Measurements from ENCODE around the gene CMTM8. TPM values are rescaled to one million over a fixed set of nuclear protein-coding genes. Genes with fewer than 3 reads are reported as not detected.

Gene CMTM8
- total RNA-seq, 1 donor from 2014 or later = not detected

GRCh38 chr3:32243519-32243918 is 5.0 kb downstream of the CMTM8 start:
- H3K27me3 ChIP-seq (ENCODE audit: control insufficient read depth in 3 of 3, insufficient read depth in 3 of 3, low read length in 3 of 3) = peaks cover 0 to 13% (median 9%) of the 10 kb centered on the region in 3 donors

GRCh38 chr3:32245200-32245599 is 6.7 kb downstream of the CMTM8 start:
- peaks cover 0 to under 1% (median 0%) of the 10 kb centered on the region in 3 donors for H3K4me1 ChIP-seq (ENCODE audit: control insufficient read depth in 3 of 3, insufficient read depth in 3 of 3, low read length in 3 of 3)
- no peak overlapping the region for H3K9ac ChIP-seq (ENCODE audit: low read depth in 1 of 3, low read length in 3 of 3)
- H3K9me3 ChIP-seq (ENCODE audit: control insufficient read depth in 3 of 3, low read length in 3 of 3) = no peaks in the 10 kb centered on the region
- H3K4me3 ChIP-seq (ENCODE audit: low read length in 3 of 3) = no peak overlapping the region
- H3K27ac ChIP-seq (ENCODE audit: low read depth, low read length) = no peak overlapping the region
- H3K36me3 ChIP-seq (ENCODE audit: control insufficient read depth in 3 of 3, insufficient read depth in 3 of 3, low read length in 3 of 3) = no peaks in the 10 kb centered on the region
- H3K27me3 ChIP-seq (ENCODE audit: control insufficient read depth in 3 of 3, insufficient read depth in 3 of 3, low read length in 3 of 3) = peaks cover 0 to 3% (median 0%) of the 10 kb centered on the region in 3 donors

More at GRCh38 chr3:32243519-32243918, 5.0 kb downstream of the CMTM8 start:
- Histone ChIP-seq H3K4me3 (ENCODE audit: low read length in 3 of 3) (no peak overlapping the region), H3K27ac (ENCODE audit: low read depth, low read length) (no peak overlapping the region), H3K9me3 (ENCODE audit: control insufficient read depth in 3 of 3, low read length in 3 of 3) (no peaks in the 10 kb centered on the region), H3K9ac (ENCODE audit: low read depth in 1 of 3, low read length in 3 of 3) (no peak overlapping the region), H3K36me3 (ENCODE audit: control insufficient read depth in 3 of 3, insufficient read depth in 3 of 3, low read length in 3 of 3) (no peaks in the 10 kb centered on the region), H3K4me1 (ENCODE audit: control insufficient read depth in 3 of 3, insufficient read depth in 3 of 3, low read length in 3 of 3) (peaks cover 6 to 7% (median 6%) of the 10 kb centered on the region in 3 donors)

DNA sequence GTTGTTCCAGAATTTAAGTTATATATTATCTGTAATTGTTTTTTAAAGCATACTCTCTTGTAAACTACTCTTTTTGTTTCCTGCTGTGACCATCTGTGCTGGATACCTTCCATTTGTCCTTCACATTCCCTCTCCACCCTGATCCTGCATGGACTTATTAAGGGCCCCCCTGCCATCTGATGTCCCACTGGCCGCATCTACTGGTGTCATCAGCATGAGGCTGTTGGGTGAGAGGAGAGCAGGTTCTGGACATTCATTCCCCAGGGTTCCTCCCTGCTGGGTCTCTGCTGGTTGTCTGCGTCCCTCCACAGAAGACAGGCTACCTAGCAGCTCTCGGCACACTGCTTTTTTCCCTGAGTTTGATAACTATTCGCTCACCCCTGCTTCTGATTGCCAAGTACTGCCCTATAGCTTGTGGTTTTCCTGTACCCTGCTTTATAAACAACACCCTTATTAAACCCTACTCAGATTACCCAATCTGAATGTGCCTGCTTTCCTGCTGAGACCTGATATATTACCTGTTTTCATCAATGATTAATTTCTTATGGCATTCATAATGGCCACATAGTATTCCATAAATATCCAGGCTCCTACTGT is 7.7 kb downstream of the CMTM8 start:
- Histone ChIP-seq H3K36me3 (ENCODE audit: control insufficient read depth in 3 of 3, insufficient read depth in 3 of 3, low read length in 3 of 3) (no peaks in the 10 kb centered on the region), H3K4me3 (ENCODE audit: low read length in 3 of 3) (no peak overlapping the region), H3K27ac (ENCODE audit: low read depth, low read length) (no peak overlapping the region), H3K4me1 (ENCODE audit: control insufficient read depth in 3 of 3, insufficient read depth in 3 of 3, low read length in 3 of 3) (no peaks in the 10 kb centered on the region), H3K27me3 (ENCODE audit: control insufficient read depth in 3 of 3, insufficient read depth in 3 of 3, low read length in 3 of 3) (no peaks in the 10 kb centered on the region), H3K9me3 (ENCODE audit: control insufficient read depth in 3 of 3, low read length in 3 of 3) (no peaks in the 10 kb centered on the region), H3K9ac (ENCODE audit: low read depth in 1 of 3, low read length in 3 of 3) (no peak overlapping the region)

GRCh38 chr3:32249184-32249782 is 10.8 kb downstream of the CMTM8 start:
- Histone ChIP-seq H3K4me3 (ENCODE audit: low read length in 3 of 3) (no peak overlapping the region), H3K36me3 (ENCODE audit: control insufficient read depth in 3 of 3, insufficient read depth in 3 of 3, low read length in 3 of 3) (no peaks in the 10 kb centered on the region), H3K27ac (ENCODE audit: low read depth, low read length) (no peak overlapping the region), H3K9ac (ENCODE audit: low read depth in 1 of 3, low read length in 3 of 3) (no peak overlapping the region), H3K27me3 (ENCODE audit: control insufficient read depth in 3 of 3, insufficient read depth in 3 of 3, low read length in 3 of 3) (no peaks in the 10 kb centered on the region), H3K4me1 (ENCODE audit: control insufficient read depth in 3 of 3, insufficient read depth in 3 of 3, low read length in 3 of 3) (no peaks in the 10 kb centered on the region), H3K9me3 (ENCODE audit: control insufficient read depth in 3 of 3, low read length in 3 of 3) (no peaks in the 10 kb centered on the region)

- H3K9ac ChIP-seq (ENCODE audit: low read depth in 1 of 3, low read length in 3 of 3) = no peak overlapping the region
Measured at GRCh38 chr3:32254268-32254667, 15.8 kb downstream of the CMTM8 start.

GRCh38 chr3:32255345-32255744 is 16.9 kb downstream of the CMTM8 start:
- no peak overlapping the region for H3K4me3 ChIP-seq (ENCODE audit: low read length in 3 of 3)
- no peaks in the 10 kb centered on the region for H3K27me3 ChIP-seq (ENCODE audit: control insufficient read depth in 3 of 3, insufficient read depth in 3 of 3, low read length in 3 of 3)
- H3K36me3 ChIP-seq (ENCODE audit: control insufficient read depth in 3 of 3, insufficient read depth in 3 of 3, low read length in 3 of 3) = no peaks in the 10 kb centered on the region
- no peak overlapping the region for H3K9ac ChIP-seq (ENCODE audit: low read depth in 1 of 3, low read length in 3 of 3)
- no peak overlapping the region for H3K27ac ChIP-seq (ENCODE audit: low read depth, low read length)
- H3K9me3 ChIP-seq (ENCODE audit: control insufficient read depth in 3 of 3, low read length in 3 of 3) = no peaks in the 10 kb centered on the region
- no peaks in the 10 kb centered on the region for H3K4me1 ChIP-seq (ENCODE audit: control insufficient read depth in 3 of 3, insufficient read depth in 3 of 3, low read length in 3 of 3)

More at GRCh38 chr3:32254268-32254667, 15.8 kb downstream of the CMTM8 start:
- Histone ChIP-seq H3K9me3 (ENCODE audit: control insufficient read depth in 3 of 3, low read length in 3 of 3) (no peaks in the 10 kb centered on the region), H3K27me3 (ENCODE audit: control insufficient read depth in 3 of 3, insufficient read depth in 3 of 3, low read length in 3 of 3) (no peaks in the 10 kb centered on the region), H3K27ac (ENCODE audit: low read depth, low read length) (no peak overlapping the region), H3K4me3 (ENCODE audit: low read length in 3 of 3) (no peak overlapping the region), H3K4me1 (ENCODE audit: control insufficient read depth in 3 of 3, insufficient read depth in 3 of 3, low read length in 3 of 3) (no peaks in the 10 kb centered on the region), H3K36me3 (ENCODE audit: control insufficient read depth in 3 of 3, insufficient read depth in 3 of 3, low read length in 3 of 3) (no peaks in the 10 kb centered on the region)

DNA sequence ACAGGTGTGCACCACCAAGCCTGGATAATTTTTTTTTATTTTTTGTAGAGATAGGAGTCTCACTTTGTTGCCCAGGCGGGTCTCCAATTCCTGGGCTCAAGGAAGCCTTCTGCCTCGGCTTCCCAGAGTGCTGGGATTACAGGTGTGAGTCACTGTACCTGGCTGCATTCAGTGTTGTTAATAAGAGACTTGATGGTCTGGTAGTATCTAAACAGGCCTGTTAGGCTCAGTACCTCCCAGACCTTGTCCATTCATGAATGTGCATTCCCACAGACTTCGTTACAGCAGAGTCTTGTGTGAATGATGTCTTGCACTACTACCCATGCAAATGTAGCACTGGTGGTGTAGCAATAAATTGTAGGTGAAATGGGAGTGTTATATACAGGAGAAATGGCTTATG is 17.7 kb downstream of the CMTM8 start:
- no peaks in the 10 kb centered on the region for H3K27me3 ChIP-seq (ENCODE audit: control insufficient read depth in 3 of 3, insufficient read depth in 3 of 3, low read length in 3 of 3)

DNA sequence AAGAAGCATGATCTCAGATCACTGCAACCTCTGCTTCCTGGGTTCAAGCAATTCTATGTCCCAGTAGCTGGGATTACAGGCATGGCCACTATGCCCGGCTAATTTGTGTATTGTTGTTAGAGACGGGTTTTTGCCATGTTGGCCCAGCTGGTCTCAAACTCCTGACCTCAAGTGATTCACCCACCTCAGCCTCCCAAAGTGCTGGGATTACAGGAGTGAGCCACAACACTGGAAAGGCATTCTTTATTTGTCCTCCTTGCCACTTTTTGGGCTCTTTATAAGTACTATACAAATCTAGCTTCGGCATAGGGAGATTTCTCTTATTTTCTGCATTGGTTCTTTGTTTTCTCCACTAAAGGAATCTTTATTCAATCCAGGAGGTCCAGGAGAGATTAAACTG is 18.6 kb downstream of the CMTM8 start:
- H3K27me3 ChIP-seq (ENCODE audit: control insufficient read depth in 3 of 3, insufficient read depth in 3 of 3, low read length in 3 of 3) = no peaks in the 10 kb centered on the region
- no peaks in the 10 kb centered on the region for H3K36me3 ChIP-seq (ENCODE audit: control insufficient read depth in 3 of 3, insufficient read depth in 3 of 3, low read length in 3 of 3)
- H3K9me3 ChIP-seq (ENCODE audit: control insufficient read depth in 3 of 3, low read length in 3 of 3) = no peaks in the 10 kb centered on the region
- H3K4me3 ChIP-seq (ENCODE audit: low read length in 3 of 3) = no peak overlapping the region
- H3K4me1 ChIP-seq (ENCODE audit: control insufficient read depth in 3 of 3, insufficient read depth in 3 of 3, low read length in 3 of 3) = no peaks in the 10 kb centered on the region
- H3K27ac ChIP-seq (ENCODE audit: low read depth, low read length) = no peak overlapping the region
- H3K9ac ChIP-seq (ENCODE audit: low read depth in 1 of 3, low read length in 3 of 3) = no peak overlapping the region

More for the DNA sequence above, 17.7 kb downstream of the CMTM8 start:
- Histone ChIP-seq H3K27ac (ENCODE audit: low read depth, low read length) (no peak overlapping the region), H3K9me3 (ENCODE audit: control insufficient read depth in 3 of 3, low read length in 3 of 3) (no peaks in the 10 kb centered on the region), H3K36me3 (ENCODE audit: control insufficient read depth in 3 of 3, insufficient read depth in 3 of 3, low read length in 3 of 3) (no peaks in the 10 kb centered on the region), H3K4me3 (ENCODE audit: low read length in 3 of 3) (no peak overlapping the region), H3K9ac (ENCODE audit: low read depth in 1 of 3, low read length in 3 of 3) (no peak overlapping the region), H3K4me1 (ENCODE audit: control insufficient read depth in 3 of 3, insufficient read depth in 3 of 3, low read length in 3 of 3) (no peaks in the 10 kb centered on the region)

- H3K27ac ChIP-seq (ENCODE audit: low read depth, low read length) = no peak overlapping the region
- no peak overlapping the region for H3K9ac ChIP-seq (ENCODE audit: low read depth in 1 of 3, low read length in 3 of 3)
- H3K4me1 ChIP-seq (ENCODE audit: control insufficient read depth in 3 of 3, insufficient read depth in 3 of 3, low read length in 3 of 3) = no peaks in the 10 kb centered on the region
- H3K4me3 ChIP-seq (ENCODE audit: low read length in 3 of 3) = no peak overlapping the region
- no peaks in the 10 kb centered on the region for H3K27me3 ChIP-seq (ENCODE audit: control insufficient read depth in 3 of 3, insufficient read depth in 3 of 3, low read length in 3 of 3)
- H3K9me3 ChIP-seq (ENCODE audit: control insufficient read depth in 3 of 3, low read length in 3 of 3) = no peaks in the 10 kb centered on the region
- H3K36me3 ChIP-seq (ENCODE audit: control insufficient read depth in 3 of 3, insufficient read depth in 3 of 3, low read length in 3 of 3) = no peaks in the 10 kb centered on the region
Measured at GRCh38 chr3:32257641-32258438, 19.4 kb downstream of the CMTM8 start.

GRCh38 chr3:32258869-32259268 is 20.4 kb downstream of the CMTM8 start:
- Histone ChIP-seq H3K27me3 (ENCODE audit: control insufficient read depth in 3 of 3, insufficient read depth in 3 of 3, low read length in 3 of 3) (no peaks in the 10 kb centered on the region), H3K27ac (ENCODE audit: low read depth, low read length) (no peak overlapping the region), H3K9ac (ENCODE audit: low read depth in 1 of 3, low read length in 3 of 3) (no peak overlapping the region), H3K9me3 (ENCODE audit: control insufficient read depth in 3 of 3, low read length in 3 of 3) (no peaks in the 10 kb centered on the region), H3K4me3 (ENCODE audit: low read length in 3 of 3) (no peak overlapping the region), H3K4me1 (ENCODE audit: control insufficient read depth in 3 of 3, insufficient read depth in 3 of 3, low read length in 3 of 3) (no peaks in the 10 kb centered on the region), H3K36me3 (ENCODE audit: control insufficient read depth in 3 of 3, insufficient read depth in 3 of 3, low read length in 3 of 3) (no peaks in the 10 kb centered on the region)

Data from skeletal muscle tissue (tissue), 4 donors.